Natural killer cell (primary cell): ENCODE measurements around the gene PCK1. TPM values are rescaled to one million over a fixed set of nuclear protein-coding genes. Genes with fewer than 3 reads are reported as not detected.

ENCODE experiments used
- ATAC-seq, 3 donors: fragments of 150-1000 bp in 2 of 3; fragments of 200-7000 bp in 1 of 3; cut with Tn5 transposase; 1 replicate in 1 of 3; 2 replicates in 2 of 3; pipeline ENCODE4 v1.10.0; 2021; ENCODE audit warnings: mild to moderate bottlenecking in 2 of 3, moderate library complexity in 2 of 3
- DNase-seq, 2 donors: peaks; one replicate each; pipeline versions ENCODE4 v3.0.0 to v3.0.0-alpha.2; 2013 to 2021; ENCODE audit warnings: mixed read lengths in 1 of 2
- H3K27ac ChIP-seq: one replicate; pipeline ENCODE4 v1.5.1; 2013; ENCODE audit warnings: mild to moderate bottlenecking, low read length
- H3K27me3 ChIP-seq: one replicate; pipeline ENCODE4 v1.6.1; 2013; ENCODE audit warnings: low read length; ENCODE audit not compliant: control insufficient read depth, insufficient read depth
- H3K36me3 ChIP-seq: one replicate; pipeline ENCODE4 v1.6.1; 2013; ENCODE audit warnings: low read length; ENCODE audit not compliant: control insufficient read depth, insufficient read depth
- H3K4me1 ChIP-seq: one replicate; pipeline ENCODE4 v1.6.1; 2013; ENCODE audit warnings: low read length; ENCODE audit not compliant: control insufficient read depth, insufficient read depth
- H3K4me3 ChIP-seq: one replicate; pipeline ENCODE4 v1.5.1; 2013; ENCODE audit warnings: low read length
- H3K9me3 ChIP-seq: one replicate; pipeline ENCODE4 v1.6.1; 2013; ENCODE audit warnings: low read length; ENCODE audit not compliant: control insufficient read depth, insufficient read depth
- H3K27ac Mint-ChIP-seq, 2 donors: one replicate each; pipeline ENCODE4 v1.8.0; 2022; ENCODE audit warnings: mild to moderate bottlenecking in 2 of 2, mixed read lengths in 2 of 2, moderate library complexity in 1 of 2
- H3K27me3 Mint-ChIP-seq, 2 donors: one replicate each; pipeline ENCODE4 v1.8.0; 2022; ENCODE audit warnings: low read depth in 2 of 2, mixed read lengths in 2 of 2
- H3K36me3 Mint-ChIP-seq: one replicate; pipeline ENCODE4 v1.8.0; 2022; ENCODE audit warnings: mixed read lengths
- H3K4me1 Mint-ChIP-seq, 2 donors: one replicate each; pipeline ENCODE4 v1.8.0; 2022; ENCODE audit warnings: mixed read lengths in 2 of 2
- H3K4me3 Mint-ChIP-seq: one replicate; pipeline ENCODE4 v1.8.0; 2022; ENCODE audit warnings: mild to moderate bottlenecking, moderate library complexity, mixed read lengths
- H3K9me3 Mint-ChIP-seq, 2 donors: one replicate each; pipeline ENCODE4 v1.8.0; 2022; ENCODE audit warnings: mixed read lengths in 2 of 2
- WGBS: methylation state at CpG from one replicate; pipeline ENCODE4 v1.1.7; 2013; ENCODE audit warnings: missing lambda C conversion rate; ENCODE audit not compliant: insufficient coverage; 5-methylcytosine and 5-hydroxymethylcytosine counted together
- intact Hi-C: fragments of 100-400 bp; cut with micrococcal nuclease; formaldehyde crosslinking; loops from one replicate; pipeline ENCODE4 v1.14.2; 2022
- total RNA-seq, 4 donors: library from RNA; stranded (reverse); fragments of 120-200 nt in 1 of 4; gene quantifications; one replicate each; pipeline versions ENCODE4 v1.2.3 to v1.2.4, GENCODE V29; 2013 to 2022
- TF ChIP-seq, protein P1 (sequence below): fragments of 200-600 bp; IDR thresholded peaks from one replicate; pipeline ENCODE4 v1.8.0; 2022; ENCODE audit warnings: antibody characterized with exemption

The PCK1 gene
- total RNA-seq, 3 donors from 2014 or later (not counting 1 experiment from before 2014, with no cell fraction given), result not detected

DNA sequence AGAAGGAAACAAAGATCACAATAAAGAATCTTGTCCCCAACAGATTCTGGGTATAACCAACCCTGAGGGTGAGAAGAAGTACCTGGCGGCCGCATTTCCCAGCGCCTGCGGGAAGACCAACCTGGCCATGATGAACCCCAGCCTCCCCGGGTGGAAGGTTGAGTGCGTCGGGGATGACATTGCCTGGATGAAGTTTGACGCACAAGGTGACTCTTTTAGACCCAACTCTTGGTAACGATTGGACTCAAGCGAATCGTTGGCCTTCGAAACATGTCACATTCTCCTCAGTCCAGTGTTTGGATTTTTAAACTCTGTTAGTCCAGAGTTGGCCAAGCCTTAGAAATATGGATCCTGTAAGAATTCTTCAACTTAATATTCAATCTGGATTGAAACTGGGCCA, 2.6 kb downstream of the PCK1 start:
- no peak overlapping the region for H3K4me3 ChIP-seq
- TF ChIP-seq, protein P1, sequence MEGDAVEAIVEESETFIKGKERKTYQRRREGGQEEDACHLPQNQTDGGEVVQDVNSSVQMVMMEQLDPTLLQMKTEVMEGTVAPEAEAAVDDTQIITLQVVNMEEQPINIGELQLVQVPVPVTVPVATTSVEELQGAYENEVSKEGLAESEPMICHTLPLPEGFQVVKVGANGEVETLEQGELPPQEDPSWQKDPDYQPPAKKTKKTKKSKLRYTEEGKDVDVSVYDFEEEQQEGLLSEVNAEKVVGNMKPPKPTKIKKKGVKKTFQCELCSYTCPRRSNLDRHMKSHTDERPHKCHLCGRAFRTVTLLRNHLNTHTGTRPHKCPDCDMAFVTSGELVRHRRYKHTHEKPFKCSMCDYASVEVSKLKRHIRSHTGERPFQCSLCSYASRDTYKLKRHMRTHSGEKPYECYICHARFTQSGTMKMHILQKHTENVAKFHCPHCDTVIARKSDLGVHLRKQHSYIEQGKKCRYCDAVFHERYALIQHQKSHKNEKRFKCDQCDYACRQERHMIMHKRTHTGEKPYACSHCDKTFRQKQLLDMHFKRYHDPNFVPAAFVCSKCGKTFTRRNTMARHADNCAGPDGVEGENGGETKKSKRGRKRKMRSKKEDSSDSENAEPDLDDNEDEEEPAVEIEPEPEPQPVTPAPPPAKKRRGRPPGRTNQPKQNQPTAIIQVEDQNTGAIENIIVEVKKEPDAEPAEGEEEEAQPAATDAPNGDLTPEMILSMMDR, result no peak
- H3K36me3 Mint-ChIP-seq, result no peaks in the 10 kb centered on the region
- no peak overlapping the region for H3K4me3 Mint-ChIP-seq
- no peaks in the 10 kb centered on the region for H3K9me3 Mint-ChIP-seq
- 89% methylated on average over 12 of the region's 12 CpGs for WGBS
- no peaks in the 10 kb centered on the region for H3K4me1 ChIP-seq
- no peak overlapping the region for H3K27ac Mint-ChIP-seq
- H3K27me3 ChIP-seq, result no peaks in the 10 kb centered on the region
- H3K4me1 Mint-ChIP-seq, result no peaks in the 10 kb centered on the region
- no peak for DNase-seq
- intact Hi-C loops, result no loop called here
- no peak for ATAC-seq
- H3K27me3 Mint-ChIP-seq, result peaks cover 11 to 36% of the 10 kb centered on the region in 2 donors
- H3K27ac ChIP-seq, result no peak overlapping the region
- H3K36me3 ChIP-seq, result no peaks in the 10 kb centered on the region
- no peaks in the 10 kb centered on the region for H3K9me3 ChIP-seq

DNA sequence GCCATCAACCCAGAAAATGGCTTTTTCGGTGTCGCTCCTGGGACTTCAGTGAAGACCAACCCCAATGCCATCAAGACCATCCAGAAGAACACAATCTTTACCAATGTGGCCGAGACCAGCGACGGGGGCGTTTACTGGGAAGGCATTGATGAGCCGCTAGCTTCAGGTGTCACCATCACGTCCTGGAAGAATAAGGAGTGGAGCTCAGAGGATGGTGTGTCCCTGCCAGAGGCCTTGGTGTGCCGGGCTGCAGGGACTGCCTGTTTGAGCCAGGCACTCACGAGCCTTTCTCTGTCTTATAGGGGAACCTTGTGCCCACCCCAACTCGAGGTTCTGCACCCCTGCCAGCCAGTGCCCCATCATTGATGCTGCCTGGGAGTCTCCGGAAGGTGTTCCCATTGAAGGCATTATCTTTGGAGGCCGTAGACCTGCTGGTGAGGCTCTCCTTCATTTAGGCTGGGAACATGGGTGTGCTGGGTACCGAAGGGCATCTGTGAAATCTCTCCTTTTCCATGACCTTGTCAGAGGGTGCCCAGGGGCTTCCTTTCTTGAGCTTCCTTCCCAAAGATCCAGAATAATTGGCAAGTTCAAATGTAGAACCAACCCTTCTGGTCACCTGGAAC, 3.4 kb downstream of the PCK1 start:
- no peak overlapping the region for H3K27ac Mint-ChIP-seq
- ATAC-seq (no peak), DNase-seq (no peak)
- H3K36me3 Mint-ChIP-seq, result no peaks in the 10 kb centered on the region
- no peaks in the 10 kb centered on the region for H3K27me3 ChIP-seq
- no peak overlapping the region for H3K4me3 Mint-ChIP-seq
- H3K9me3 Mint-ChIP-seq, result no peaks in the 10 kb centered on the region
- 82% methylated on average over 14 of the region's 14 CpGs for WGBS
- intact Hi-C loops, result no loop called here
- peaks cover 9 to 34% of the 10 kb centered on the region in 2 donors for H3K27me3 Mint-ChIP-seq
- H3K4me1 ChIP-seq, result no peaks in the 10 kb centered on the region
- H3K27ac ChIP-seq, result no peak overlapping the region
- no peaks in the 10 kb centered on the region for H3K36me3 ChIP-seq
- no peak overlapping the region for H3K4me3 ChIP-seq
- TF ChIP-seq, protein P1, result no peak
- H3K4me1 Mint-ChIP-seq, result no peaks in the 10 kb centered on the region
- H3K9me3 ChIP-seq, result no peaks in the 10 kb centered on the region

DNA sequence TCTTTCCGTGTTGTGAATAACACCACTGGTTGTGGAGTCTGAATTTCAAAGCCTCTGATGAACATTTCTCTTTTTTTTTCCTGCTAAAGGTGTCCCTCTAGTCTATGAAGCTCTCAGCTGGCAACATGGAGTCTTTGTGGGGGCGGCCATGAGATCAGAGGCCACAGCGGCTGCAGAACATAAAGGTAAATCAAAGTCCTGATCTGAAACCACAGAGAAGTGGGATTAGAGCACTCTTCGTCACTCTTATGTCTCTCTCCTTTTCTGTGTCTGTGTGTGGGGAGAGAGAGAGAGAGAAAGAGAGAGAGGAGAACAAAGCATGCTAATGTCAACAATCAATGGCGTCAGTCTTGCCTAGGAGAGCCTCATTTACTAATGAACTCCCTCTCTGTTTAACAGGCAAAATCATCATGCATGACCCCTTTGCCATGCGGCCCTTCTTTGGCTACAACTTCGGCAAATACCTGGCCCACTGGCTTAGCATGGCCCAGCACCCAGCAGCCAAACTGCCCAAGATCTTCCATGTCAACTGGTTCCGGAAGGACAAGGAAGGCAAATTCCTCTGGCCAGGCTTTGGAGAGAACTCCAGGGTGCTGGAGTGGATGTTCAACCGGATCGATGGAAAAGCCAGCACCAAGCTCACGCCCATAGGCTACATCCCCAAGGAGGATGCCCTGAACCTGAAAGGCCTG, 4.2 kb downstream of the PCK1 start:
- Mint-ChIP-seq H3K4me3 (no peak overlapping the region), H3K27me3 (peaks cover 8 to 33% of the 10 kb centered on the region in 2 donors), H3K36me3 (no peaks in the 10 kb centered on the region), H3K27ac (no peak overlapping the region), H3K9me3 (no peaks in the 10 kb centered on the region), H3K4me1 (no peaks in the 10 kb centered on the region)
- ATAC-seq (no peak), DNase-seq (no peak)
- no peaks in the 10 kb centered on the region for H3K36me3 ChIP-seq
- 89% methylated on average over 11 of the region's 11 CpGs for WGBS
- no peaks in the 10 kb centered on the region for H3K27me3 ChIP-seq
- intact Hi-C loops, result no loop called here
- H3K27ac ChIP-seq, result no peak overlapping the region
- H3K9me3 ChIP-seq, result no peaks in the 10 kb centered on the region
- H3K4me3 ChIP-seq, result no peak overlapping the region
- TF ChIP-seq, protein P1, result no peak
- H3K4me1 ChIP-seq, result no peaks in the 10 kb centered on the region
